GM12872 (cell line): Measurements from ENCODE around the gene DCLK1.

Source experiments
- TF ChIP-seq, protein P1 (sequence below): IDR thresholded peaks from 3 replicates; pipeline ENCODE4 v1.5.1; 2011; ENCODE audit warnings: low read depth, mild to moderate bottlenecking, low read length, moderate library complexity; ENCODE audit not compliant: insufficient read depth

Gene DCLK1

DNA sequence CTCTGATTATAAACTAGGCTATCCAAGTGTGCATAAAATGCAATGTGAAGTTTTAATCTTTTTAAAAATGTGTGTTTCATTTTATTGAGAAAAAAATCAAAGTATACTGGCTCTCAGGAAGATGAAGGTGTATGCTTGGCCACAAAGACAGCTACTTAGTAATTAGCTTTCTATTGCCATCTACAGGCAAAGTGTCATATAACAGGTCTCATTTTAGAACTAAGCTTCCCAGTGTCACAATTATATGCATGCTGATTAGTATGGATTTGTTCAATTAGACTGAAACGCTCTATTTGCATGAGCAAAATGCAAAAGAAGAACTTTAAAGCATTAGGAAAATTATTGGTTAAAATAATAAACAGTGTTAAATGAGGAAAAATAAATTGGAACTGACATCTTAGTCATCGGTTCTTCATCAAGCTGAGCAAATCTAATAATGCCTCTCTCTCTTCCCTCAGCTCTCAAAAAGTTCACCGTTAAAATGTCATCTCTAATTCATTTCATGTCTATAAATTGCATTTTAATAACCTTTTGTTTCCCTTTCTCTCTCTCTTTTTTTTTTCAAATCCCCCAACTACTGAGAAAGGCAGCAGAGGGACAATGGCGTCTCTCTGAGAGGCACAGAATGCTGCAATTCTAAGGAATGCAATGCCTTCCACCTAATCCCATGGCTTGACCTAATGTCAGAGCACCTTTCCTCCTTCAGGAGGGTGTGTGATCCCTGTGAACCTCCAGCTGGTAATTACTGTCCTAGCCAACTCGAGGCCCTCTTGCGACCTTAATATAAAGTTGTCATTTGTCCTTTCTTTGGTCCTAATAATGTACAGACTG, 341.6 kb downstream of the DCLK1 start:
- TF ChIP-seq, protein P1, sequence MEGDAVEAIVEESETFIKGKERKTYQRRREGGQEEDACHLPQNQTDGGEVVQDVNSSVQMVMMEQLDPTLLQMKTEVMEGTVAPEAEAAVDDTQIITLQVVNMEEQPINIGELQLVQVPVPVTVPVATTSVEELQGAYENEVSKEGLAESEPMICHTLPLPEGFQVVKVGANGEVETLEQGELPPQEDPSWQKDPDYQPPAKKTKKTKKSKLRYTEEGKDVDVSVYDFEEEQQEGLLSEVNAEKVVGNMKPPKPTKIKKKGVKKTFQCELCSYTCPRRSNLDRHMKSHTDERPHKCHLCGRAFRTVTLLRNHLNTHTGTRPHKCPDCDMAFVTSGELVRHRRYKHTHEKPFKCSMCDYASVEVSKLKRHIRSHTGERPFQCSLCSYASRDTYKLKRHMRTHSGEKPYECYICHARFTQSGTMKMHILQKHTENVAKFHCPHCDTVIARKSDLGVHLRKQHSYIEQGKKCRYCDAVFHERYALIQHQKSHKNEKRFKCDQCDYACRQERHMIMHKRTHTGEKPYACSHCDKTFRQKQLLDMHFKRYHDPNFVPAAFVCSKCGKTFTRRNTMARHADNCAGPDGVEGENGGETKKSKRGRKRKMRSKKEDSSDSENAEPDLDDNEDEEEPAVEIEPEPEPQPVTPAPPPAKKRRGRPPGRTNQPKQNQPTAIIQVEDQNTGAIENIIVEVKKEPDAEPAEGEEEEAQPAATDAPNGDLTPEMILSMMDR = peak; percentile 54

DNA sequence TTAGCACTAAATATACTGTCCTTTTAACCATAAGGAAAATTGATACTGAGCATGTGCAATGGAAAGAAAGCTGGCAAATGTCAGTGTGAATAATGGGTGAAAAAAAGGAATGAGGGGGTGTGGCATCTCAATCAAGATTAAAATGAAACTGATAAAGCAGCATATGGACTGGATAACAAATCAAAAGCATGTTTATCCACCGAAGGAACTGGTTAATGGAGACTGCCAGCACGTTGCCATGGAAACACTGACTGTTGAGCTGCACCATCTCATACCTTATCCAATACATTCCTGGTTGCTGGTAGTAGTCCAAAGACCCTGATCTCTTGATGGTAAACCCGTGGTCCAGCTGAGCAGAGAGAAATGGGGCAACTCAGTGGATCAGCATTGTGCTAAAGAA, 343.2 kb downstream of the DCLK1 start:
- TF ChIP-seq, protein P1 = no peak

DNA sequence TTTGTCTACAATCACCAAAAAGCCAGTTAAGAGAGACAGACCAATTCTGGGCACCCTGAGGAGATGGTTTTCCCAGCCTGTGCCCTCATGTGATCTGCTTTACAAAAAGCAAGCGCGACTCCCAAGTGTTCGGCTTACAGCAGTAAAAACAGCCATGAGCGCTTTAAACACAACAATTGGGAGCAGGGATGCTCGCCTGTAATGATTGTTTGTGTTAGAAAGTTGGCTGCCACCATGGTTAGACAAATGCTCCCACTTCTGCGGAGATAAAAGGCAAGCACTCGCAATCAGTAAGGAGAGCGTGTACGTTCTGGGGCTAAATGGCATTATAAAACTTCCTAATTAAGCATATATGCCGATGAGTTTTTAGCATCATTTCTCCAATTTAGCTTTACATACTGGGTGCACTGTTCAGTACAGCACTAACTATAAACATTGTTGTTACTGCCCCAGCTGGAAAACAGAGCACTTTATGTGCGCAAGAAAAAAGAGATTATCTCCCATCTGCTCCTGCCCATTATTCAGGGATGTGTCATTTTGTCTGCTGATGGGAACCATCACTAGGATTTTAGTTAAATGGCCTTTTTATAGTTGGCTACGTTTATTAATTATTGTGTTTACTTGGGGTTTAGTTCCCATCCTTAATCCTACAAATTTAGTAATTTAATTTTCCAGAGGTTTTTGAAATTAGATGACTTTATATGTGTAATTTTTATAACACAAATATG, 345.4 kb downstream of the DCLK1 start:
- TF ChIP-seq, protein P1 = no peak

DNA sequence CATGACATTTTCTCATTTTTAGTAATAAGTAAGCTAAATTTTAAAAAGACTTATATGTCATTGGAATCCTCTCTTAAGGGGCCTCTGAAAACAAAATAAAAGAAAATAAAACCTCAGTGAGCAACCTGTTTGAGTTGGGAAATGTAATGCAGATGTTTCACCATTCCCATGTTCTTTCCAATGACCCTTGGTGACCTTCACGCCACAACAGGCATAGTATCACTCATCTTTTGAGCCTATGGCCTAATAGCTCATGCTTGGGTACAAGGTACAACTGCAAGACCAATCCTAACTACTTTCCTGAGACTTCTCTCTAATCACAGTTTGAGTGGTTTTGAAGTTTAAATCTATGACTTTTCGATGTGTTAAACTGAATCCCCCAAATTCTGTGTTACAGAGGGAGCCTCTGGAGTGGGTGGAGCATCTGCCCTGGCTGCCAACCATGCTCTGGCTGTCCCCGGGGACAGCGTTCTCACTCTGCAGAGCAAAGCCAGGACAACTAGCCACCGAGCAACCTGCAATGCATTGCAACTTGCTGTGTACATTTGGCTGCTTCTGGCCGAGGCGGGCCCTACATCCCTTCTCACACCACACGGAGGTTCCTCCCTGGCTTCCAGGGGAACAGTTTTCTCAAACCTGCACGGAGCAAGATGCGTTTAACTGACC, 346.8 kb downstream of the DCLK1 start:
- TF ChIP-seq, protein P1 = no peak

DNA sequence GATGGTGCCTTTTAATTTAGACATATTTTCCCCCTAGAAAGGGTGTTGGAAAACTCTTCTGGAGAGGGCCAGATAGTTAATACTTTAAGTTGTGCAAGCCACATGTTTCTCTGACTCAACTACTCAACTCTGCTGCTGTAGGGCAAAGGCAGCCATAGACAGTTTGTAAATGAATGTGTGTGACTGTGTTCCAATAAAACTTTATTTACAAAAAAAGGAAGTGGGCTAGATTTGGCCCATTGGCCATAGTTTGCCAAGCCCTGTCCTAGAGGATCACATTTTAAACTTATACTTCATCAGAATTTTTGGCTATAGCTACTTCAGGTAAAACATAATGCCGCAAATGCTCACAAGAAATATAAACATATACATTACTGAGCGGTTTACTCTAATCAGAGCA, 348.4 kb downstream of the DCLK1 start:
- TF ChIP-seq, protein P1 = no peak

DNA sequence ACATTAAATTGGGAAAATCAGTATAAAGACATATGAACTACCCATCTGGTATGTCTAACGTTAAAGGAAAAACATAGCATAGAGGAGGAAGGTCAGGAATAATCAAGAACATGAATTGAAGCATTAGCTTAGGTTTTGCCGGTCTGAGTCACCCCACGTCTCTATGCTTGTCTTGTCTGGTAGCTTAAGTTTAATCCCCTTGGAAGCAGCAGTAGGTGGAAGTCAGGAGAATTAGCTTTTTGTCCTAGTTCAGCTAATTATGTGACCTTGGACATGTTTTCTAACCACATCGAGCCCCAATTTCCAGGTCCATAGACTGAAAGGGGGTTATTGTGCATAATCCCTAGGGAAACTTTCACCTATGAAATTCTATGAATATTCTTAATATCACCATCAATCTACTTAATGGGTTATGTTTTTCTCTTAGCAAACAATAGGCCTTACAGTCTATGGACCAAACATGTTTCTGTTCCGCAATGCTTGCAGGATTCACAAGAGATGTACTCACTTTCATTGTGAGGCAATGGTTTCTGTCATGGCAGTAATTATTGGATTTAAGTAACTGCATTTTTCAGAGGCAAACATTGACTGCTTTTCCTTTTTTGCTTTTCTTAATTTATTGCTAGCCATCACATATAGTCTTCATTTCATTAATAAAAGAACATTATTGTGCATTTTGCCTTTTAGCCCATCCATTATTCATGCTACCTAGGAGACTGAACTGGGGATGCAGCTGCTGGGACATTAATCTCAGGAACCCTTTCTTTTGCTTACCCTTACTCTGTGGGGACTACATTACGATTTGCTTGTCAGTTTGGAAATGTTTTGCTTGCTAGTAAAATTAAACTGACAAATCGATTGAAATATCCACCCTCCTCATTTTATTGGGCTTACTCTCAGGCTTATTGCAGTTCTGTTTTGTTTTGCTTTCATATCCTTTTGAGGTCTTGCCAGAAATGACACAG, 349.9 kb downstream of the DCLK1 start:
- TF ChIP-seq, protein P1 = no peak
